Tibial artery (tissue), 4 donors: ENCODE results near the gene POLD4.
A peak's percentile ranks its signal among the peaks of the same experiment; 100 is the strongest.
"Not testable (repeated sequence)": the region's sequence is repeated elsewhere in the genome, so short reads cannot be mapped to it uniquely, and the experiment has no call there.

Source experiments
- DNase-seq, 2 donors: peaks; one replicate each; pipeline ENCODE4 v3.0.0-alpha.2; 2019
- H3K27ac ChIP-seq, 2 donors: fragments of 200-600 bp; sonication (generic) in 1 of 2; 1 replicate in 1 of 2; 2 replicates in 1 of 2; pipeline ENCODE4 v1.5.1; 2018 to 2019; ENCODE audit warnings: mild to moderate bottlenecking in 1 of 2
- H3K27me3 ChIP-seq, 2 donors: fragments of 200-600 bp; sonication (generic) in 1 of 2; one replicate each; pipeline versions ENCODE4 v1.5.1 to v1.6.0; 2016 to 2019
- H3K36me3 ChIP-seq, 3 donors: fragments of 200-600 bp; sonication (generic) in 2 of 3; one replicate each; pipeline ENCODE4 v1.5.1; 2016 to 2019; ENCODE audit warnings: mild to moderate bottlenecking in 2 of 3
- H3K4me1 ChIP-seq, 4 donors: fragments of 200-600 bp; sonication (generic) in 2 of 4; 1 replicate in 3 of 4; 2 replicates in 1 of 4; pipeline ENCODE4 v1.5.1; 2016 to 2019
- H3K4me3 ChIP-seq, 2 donors: fragments of 200-600 bp; sonication (generic) in 1 of 2; 1 replicate in 1 of 2; 2 replicates in 1 of 2; pipeline ENCODE4 v1.5.1; 2018 to 2019; ENCODE audit warnings: mild to moderate bottlenecking in 2 of 2
- H3K9me3 ChIP-seq, 3 donors: fragments of 200-600 bp; sonication (generic) in 1 of 3; one replicate each; pipeline ENCODE4 v1.5.1; 2016 to 2019
- intact Hi-C: fragments of 100-400 bp; cut with DNase I; formaldehyde crosslinking; loops from one replicate; pipeline ENCODE4 v1.15.0; 2023; ENCODE audit warnings: low total_unique reads
- TF ChIP-seq, protein P1 (sequence below), 2 experiments: fragments of 200-600 bp in 1 of 2; fragments of 450-650 bp in 1 of 2; IDR thresholded peaks; one replicate each; pipeline ENCODE4 v1.5.1; 2017 to 2019; ENCODE audit warnings: antibody characterized with exemption in 2 of 2, mild to moderate bottlenecking in 1 of 2, moderate library complexity in 1 of 2

The POLD4 gene

DNA sequence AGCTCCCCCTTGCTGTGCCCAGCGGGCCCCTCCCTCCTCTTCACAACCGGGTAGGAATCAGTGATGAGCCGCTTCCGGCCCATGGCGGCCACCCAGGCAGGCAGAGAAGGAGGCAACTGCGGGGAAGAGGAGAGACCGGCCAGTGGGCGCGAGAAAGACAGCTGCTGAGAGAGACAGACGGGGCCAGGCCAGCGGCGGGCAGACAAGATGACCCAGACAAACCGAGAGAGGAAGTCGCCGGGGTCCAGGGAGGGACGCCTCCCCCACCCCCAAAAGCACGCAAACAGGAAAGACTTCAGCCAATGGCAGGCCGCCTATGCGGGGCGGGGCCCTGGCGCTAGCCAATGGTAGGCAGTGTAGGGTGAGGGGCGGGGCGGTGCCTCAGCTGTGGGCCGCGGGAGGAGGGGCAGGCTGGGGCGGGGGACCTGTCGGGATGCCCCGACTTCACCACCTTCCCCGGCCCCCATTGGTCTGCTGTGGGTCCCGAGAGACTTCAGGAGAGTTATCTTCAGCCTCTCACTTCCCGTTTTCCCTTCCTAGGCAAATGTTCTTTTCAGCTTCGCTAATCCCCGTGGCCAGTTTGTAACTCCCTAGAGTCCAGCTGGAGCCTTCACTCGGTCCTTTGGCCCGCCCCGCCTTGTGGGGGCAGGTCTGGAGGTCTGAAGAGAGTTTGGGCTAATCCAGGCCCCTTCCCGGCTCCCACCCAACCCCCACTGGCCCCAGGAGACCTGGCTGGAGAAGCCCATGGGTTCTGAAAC, at the start of gene POLD4:
POLD4 (minus strand) TSS at position 230 of the 758 bp plus-strand sequence; CDS start at position 83, 147 bp downstream.
- peaks cover 8 to 72% (median 60%) of the 10 kb centered on the region in 4 donors for H3K4me1 ChIP-seq
- H3K4me3 ChIP-seq: peak within 1 kb of the TSS; percentile 65 to 85
- peak within 1 kb of the TSS; percentile 96 to 97 for H3K27ac ChIP-seq
- H3K9me3 ChIP-seq: no peaks in the 10 kb centered on the region
- intact Hi-C loops: loop anchor here (2.0 to 5.0 kb wide), 2 partner anchors 21 to 154 kb away; partner anchors contain the start of genes CDK2AP2 and PITPNM1
- no peaks in the 10 kb centered on the region for H3K36me3 ChIP-seq
- DNase-seq: peak; percentile 99 to 100
- no peaks in the 10 kb centered on the region for H3K27me3 ChIP-seq
- TF ChIP-seq, protein P1, sequence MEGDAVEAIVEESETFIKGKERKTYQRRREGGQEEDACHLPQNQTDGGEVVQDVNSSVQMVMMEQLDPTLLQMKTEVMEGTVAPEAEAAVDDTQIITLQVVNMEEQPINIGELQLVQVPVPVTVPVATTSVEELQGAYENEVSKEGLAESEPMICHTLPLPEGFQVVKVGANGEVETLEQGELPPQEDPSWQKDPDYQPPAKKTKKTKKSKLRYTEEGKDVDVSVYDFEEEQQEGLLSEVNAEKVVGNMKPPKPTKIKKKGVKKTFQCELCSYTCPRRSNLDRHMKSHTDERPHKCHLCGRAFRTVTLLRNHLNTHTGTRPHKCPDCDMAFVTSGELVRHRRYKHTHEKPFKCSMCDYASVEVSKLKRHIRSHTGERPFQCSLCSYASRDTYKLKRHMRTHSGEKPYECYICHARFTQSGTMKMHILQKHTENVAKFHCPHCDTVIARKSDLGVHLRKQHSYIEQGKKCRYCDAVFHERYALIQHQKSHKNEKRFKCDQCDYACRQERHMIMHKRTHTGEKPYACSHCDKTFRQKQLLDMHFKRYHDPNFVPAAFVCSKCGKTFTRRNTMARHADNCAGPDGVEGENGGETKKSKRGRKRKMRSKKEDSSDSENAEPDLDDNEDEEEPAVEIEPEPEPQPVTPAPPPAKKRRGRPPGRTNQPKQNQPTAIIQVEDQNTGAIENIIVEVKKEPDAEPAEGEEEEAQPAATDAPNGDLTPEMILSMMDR (IDR thresholded peaks at IDR 0.05): peak in 1 of 2 experiments; percentile 4

DNA sequence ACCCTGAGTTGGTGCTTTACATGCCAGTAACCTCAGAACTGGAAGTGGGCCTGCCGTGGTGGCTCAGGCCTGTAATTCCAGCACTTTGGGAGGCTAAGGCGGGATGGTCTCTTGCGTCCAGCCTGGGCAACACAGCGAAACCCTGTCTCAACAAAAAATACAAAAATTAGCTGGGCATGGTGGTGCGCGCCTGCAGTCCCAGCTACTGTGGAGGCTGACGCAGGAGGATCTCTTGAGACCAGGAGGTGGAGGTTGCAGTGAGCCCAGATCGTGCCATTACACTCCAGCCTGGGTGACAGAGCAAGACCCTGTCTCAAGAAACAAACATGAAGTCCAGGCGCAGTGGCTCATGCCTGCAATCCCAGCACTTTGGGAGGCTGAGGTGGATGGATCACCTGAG, 49.7 kb upstream of the POLD4 start:
- Histone ChIP-seq H3K27me3 (peaks cover 0 to 44% of the 10 kb centered on the region in 2 donors), H3K4me1 (peaks cover 0 to 26% (median 25%) of the 10 kb centered on the region in 4 donors), H3K36me3 (peaks cover 14 to 21% (median 19%) of the 10 kb centered on the region in 3 donors)
- not testable (repeated sequence) for H3K4me3 ChIP-seq, H3K9me3 ChIP-seq, H3K27ac ChIP-seq, DNase-seq
- intact Hi-C loops: loop anchor here (2.0 to 5.0 kb wide), 2 partner anchors 64 to 100 kb away; partner anchors contain the start of gene TMEM134

DNA sequence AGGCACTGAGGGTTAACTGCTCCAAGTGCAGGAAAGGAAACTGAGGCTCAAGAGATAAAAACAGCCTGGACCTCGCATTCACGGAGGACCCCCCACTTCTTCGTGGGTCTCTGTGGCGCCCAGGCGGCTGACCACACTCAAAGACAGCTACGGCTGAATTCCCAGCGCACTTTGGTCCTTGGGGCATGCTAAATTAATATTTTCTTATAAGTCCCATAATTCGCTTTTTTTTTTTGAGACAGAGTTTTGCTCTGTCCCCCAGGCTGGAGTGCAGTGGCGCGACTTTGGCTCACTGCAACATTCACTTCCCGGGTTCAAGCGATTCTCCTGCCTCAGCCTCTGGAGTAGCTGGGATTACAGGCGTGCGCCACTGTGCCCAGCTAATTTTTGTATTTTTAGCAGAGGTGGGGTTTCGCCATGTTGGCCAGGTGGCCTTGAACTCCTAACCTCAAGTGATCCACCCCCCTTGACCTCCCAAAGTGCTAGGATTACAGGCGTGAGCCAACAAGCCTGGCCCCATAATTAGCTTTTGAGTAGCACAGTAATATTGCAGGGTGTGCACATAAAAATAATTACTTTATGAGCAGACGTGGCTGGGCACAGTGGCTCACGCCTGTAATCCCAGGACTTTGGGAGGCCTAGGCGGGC, 49.0 kb upstream of the POLD4 start:
- Histone ChIP-seq H3K27me3 (peaks cover 0 to 36% of the 10 kb centered on the region in 2 donors), H3K36me3 (peaks cover 21 to 29% (median 27%) of the 10 kb centered on the region in 3 donors), H3K4me3 (peak overlapping the region; percentile 89), H3K27ac (peak overlapping the region; percentile 91 to 95), H3K4me1 (peaks cover 0 to 31% (median 25%) of the 10 kb centered on the region in 4 donors)
- not testable (repeated sequence) for H3K9me3 ChIP-seq, DNase-seq
- intact Hi-C loops: loop anchor here (2.0 to 5.0 kb wide), 2 partner anchors 65 to 100 kb away; partner anchors contain the start of gene TMEM134

DNA sequence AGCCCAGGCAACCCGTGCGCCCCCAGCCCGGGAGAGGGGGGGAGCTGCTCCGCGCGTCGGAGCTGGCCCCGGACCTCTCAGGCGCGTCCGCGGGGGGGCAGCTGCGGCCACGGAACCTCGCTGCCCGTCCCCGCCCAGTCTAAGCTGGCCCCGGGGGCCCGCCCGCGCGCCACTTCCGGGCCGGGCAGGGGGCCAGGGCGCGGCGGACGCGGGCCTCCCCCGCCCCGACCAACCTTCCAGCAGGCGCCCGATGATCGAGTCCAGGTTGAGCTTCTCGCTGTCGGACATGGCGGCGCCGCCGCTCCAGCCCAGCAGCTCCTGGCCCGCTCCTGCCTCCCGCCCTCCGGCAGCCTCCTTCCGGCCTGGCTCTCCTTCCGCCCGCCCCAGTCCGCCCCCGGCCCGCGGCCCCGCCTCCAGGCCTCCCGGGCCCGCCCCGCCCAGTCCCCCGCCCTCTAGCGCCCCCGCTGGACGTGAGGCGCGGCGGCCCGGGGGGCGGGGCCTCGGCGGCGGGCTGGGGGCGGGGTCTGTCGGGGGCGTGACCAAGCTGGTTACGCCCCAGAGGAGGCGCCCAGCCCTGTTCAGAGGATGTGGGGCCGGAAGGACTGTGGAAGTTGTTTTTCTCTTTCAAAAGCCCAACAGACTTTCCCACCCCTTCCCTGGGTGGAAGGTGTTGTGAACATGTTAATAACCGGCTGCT, 48.3 kb upstream of the POLD4 start, which contains the start of gene PPP1CA:
PPP1CA (minus strand) TSS at position 364 of the 697 bp plus-strand sequence; CDS start at position 288, 76 bp downstream.
- H3K9me3 ChIP-seq: no peaks in the 10 kb centered on the region
- H3K36me3 ChIP-seq: peaks cover 21 to 34% (median 33%) of the 10 kb centered on the region in 3 donors
- TF ChIP-seq, protein P1 (IDR thresholded peaks at IDR 0.05): peak; percentile 43 to 44
- H3K4me3 ChIP-seq: peak within 1 kb of the TSS; percentile 89
- H3K27me3 ChIP-seq: peaks cover 0 to 29% of the 10 kb centered on the region in 2 donors
- peak; percentile 82 to 95 for DNase-seq
- intact Hi-C loops: loop anchor here (2.0 to 5.0 kb wide), 2 partner anchors 66 to 101 kb away; partner anchors contain the start of gene TMEM134
- peaks cover 0 to 31% (median 25%) of the 10 kb centered on the region in 4 donors for H3K4me1 ChIP-seq
- H3K27ac ChIP-seq: peak within 1 kb of the TSS; percentile 91 to 95

DNA sequence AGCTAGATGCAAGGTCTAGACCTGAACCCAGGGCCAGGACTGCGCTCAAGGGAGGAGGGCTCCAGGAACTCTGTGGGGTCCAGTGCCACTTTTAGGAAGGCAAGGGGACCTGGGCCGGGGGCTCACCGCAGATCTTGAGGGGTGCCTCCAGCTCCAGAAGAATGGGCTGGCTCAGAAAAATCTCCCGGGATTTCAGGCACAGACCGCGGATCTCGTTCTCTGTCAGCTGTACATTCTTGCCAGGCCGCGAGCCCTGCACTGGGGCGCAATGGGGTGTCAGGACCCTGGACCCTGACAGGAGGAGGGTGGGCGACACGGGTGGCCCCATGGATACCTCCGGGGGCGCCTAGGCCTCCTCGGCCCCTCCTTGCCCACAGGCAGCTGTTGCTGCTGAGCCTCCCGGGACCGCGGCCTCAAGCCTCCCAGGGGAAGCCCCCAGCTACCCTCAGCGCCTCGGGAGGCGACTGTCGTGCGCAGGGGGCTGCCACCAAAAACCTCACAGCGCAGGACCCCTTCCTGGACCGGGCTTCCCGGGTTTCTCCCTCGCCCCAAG, 47.7 kb upstream of the POLD4 start:
- H3K4me1 ChIP-seq: peaks cover 0 to 31% (median 25%) of the 10 kb centered on the region in 4 donors
- peaks cover 21 to 39% (median 38%) of the 10 kb centered on the region in 3 donors for H3K36me3 ChIP-seq
- no peaks in the 10 kb centered on the region for H3K9me3 ChIP-seq
- intact Hi-C loops: loop anchor here (5.0 kb wide), 1 partner anchor 66 kb away; the partner anchor contains the start of gene TMEM134
- peaks cover 0 to 23% of the 10 kb centered on the region in 2 donors for H3K27me3 ChIP-seq
- H3K27ac ChIP-seq: peak overlapping the region; percentile 91 to 95
- no peak for DNase-seq
- TF ChIP-seq, protein P1 (IDR thresholded peaks at IDR 0.05): no peak
- H3K4me3 ChIP-seq: peak overlapping the region; percentile 89
